Lower lobe of right lung (tissue), 2 donors: Measurements from ENCODE around the gene UQCC3. TPM values are rescaled to one million over a fixed set of nuclear protein-coding genes. Genes with fewer than 3 reads are reported as not detected.
"Not testable (repeated sequence)": the region's sequence is repeated elsewhere in the genome, so short reads cannot be mapped to it uniquely, and the experiment has no call there.

Source experiments
- ATAC-seq, 2 donors: fragments of 200-7000 bp; cut with Tn5 transposase; one replicate each; pipeline ENCODE4 v1.9.1; 2020 to 2022; ENCODE audit warnings: mild to moderate bottlenecking in 2 of 2, moderate library complexity in 2 of 2
- DNase-seq: peaks from one replicate; pipeline ENCODE4 v3.0.0-alpha.2; 2020
- H3K27ac ChIP-seq: fragments of 200-600 bp; one replicate; pipeline ENCODE4 v1.8.0; 2022
- H3K27me3 ChIP-seq: fragments of 200-600 bp; one replicate; pipeline ENCODE4 v1.8.0; 2022; ENCODE audit warnings: low read depth
- H3K36me3 ChIP-seq: fragments of 200-600 bp; one replicate; pipeline ENCODE4 v1.8.0; 2022; ENCODE audit warnings: mild to moderate bottlenecking
- H3K4me1 ChIP-seq: fragments of 200-600 bp; one replicate; pipeline ENCODE4 v1.8.0; 2022
- H3K4me3 ChIP-seq: fragments of 200-600 bp; one replicate; pipeline ENCODE4 v1.8.0; 2022; ENCODE audit warnings: mild to moderate bottlenecking
- H3K9me3 ChIP-seq: fragments of 200-600 bp; one replicate; pipeline ENCODE4 v1.8.0; 2022
- CTCF ChIP-seq: fragments of 200-600 bp; IDR thresholded peaks from one replicate; pipeline ENCODE4 v1.8.0; 2022; ENCODE audit warnings: antibody characterized with exemption, mild to moderate bottlenecking
- intact Hi-C: fragments of 100-400 bp; cut with DNase I; formaldehyde crosslinking; loops from one replicate; pipeline ENCODE4 v1.11.0; 2022
- total RNA-seq: library from RNA; stranded (reverse); fragmentation: NEBNext Ultra II Directional; extraction: Animal tissue kit (Norgen Biotek cat#: 25700); gene quantifications from one replicate; pipeline ENCODE4 v1.2.1, GENCODE V29; 2021
- donor health status: DM: no; HTN: yes; CAD: no; lungs with severe emphysema.

Gene UQCC3
- total RNA-seq, 1 donor from 2014 or later: 6.1 TPM

GRCh38 chr11:62648967-62649364 lies 22.5 kb upstream of the UQCC3 start:
- H3K27ac ChIP-seq: no peak overlapping the region
- H3K27me3 ChIP-seq: no peaks in the 10 kb centered on the region
- no peak overlapping the region for H3K4me3 ChIP-seq
- TF ChIP-seq CTCF: no peak
- intact Hi-C loops: no loop called here
- ATAC-seq: no peak
- no peak for DNase-seq
- H3K36me3 ChIP-seq: peaks cover 31% of the 10 kb centered on the region
- H3K4me1 ChIP-seq: peaks cover 44% of the 10 kb centered on the region
- no peaks in the 10 kb centered on the region for H3K9me3 ChIP-seq

GRCh38 chr11:62649486-62649885 lies 22.0 kb upstream of the UQCC3 start:
- H3K4me1 ChIP-seq: peaks cover 43% of the 10 kb centered on the region
- H3K27me3 ChIP-seq: no peaks in the 10 kb centered on the region
- no peak for ATAC-seq
- no peak for TF ChIP-seq CTCF
- DNase-seq: no peak
- peaks cover 26% of the 10 kb centered on the region for H3K36me3 ChIP-seq
- H3K4me3 ChIP-seq: no peak overlapping the region
- intact Hi-C loops: no loop called here
- H3K9me3 ChIP-seq: no peaks in the 10 kb centered on the region
- no peak overlapping the region for H3K27ac ChIP-seq

- H3K4me3 ChIP-seq, intact Hi-C loops, H3K9me3 ChIP-seq, H3K27me3 ChIP-seq, H3K27ac ChIP-seq, DNase-seq, ATAC-seq: not testable (repeated sequence)
- H3K36me3 ChIP-seq: peaks cover 22% of the 10 kb centered on the region
- peaks cover 35% of the 10 kb centered on the region for H3K4me1 ChIP-seq
These were observed 21.2 kb upstream of the UQCC3 start for GRCh38 chr11:62650283-62650682.

GRCh38 chr11:62652161-62653006 lies 19.1 kb upstream of the UQCC3 start:
- ATAC-seq: no peak
- intact Hi-C loops: no loop called here
- no peak for DNase-seq
- peak overlapping the region; percentile 80 for H3K4me3 ChIP-seq
- peak overlapping the region; percentile 91 for H3K27ac ChIP-seq
- H3K27me3 ChIP-seq: no peaks in the 10 kb centered on the region
- no peaks in the 10 kb centered on the region for H3K9me3 ChIP-seq
- H3K36me3 ChIP-seq: peaks cover 22% of the 10 kb centered on the region
- TF ChIP-seq CTCF: no peak
- peaks cover 23% of the 10 kb centered on the region for H3K4me1 ChIP-seq

- Histone ChIP-seq H3K36me3 (peaks cover 6% of the 10 kb centered on the region), H3K27me3 (no peaks in the 10 kb centered on the region), H3K4me3 (no peak overlapping the region), H3K27ac (no peak overlapping the region), H3K9me3 (no peaks in the 10 kb centered on the region), H3K4me1 (peaks cover 21% of the 10 kb centered on the region)
- intact Hi-C loops: no loop called here
- DNase-seq: no peak
- TF ChIP-seq CTCF: no peak
- ATAC-seq: no peak
These were observed 17.2 kb upstream of the UQCC3 start for GRCh38 chr11:62654297-62654696.

- H3K27me3 ChIP-seq: no peaks in the 10 kb centered on the region
- ATAC-seq (no peak), DNase-seq (no peak)
- peaks cover 4% of the 10 kb centered on the region for H3K36me3 ChIP-seq
- TF ChIP-seq CTCF: no peak
- intact Hi-C loops: no loop called here
- no peak overlapping the region for H3K4me3 ChIP-seq
- H3K9me3 ChIP-seq: no peaks in the 10 kb centered on the region
- peaks cover 8% of the 10 kb centered on the region for H3K4me1 ChIP-seq
- no peak overlapping the region for H3K27ac ChIP-seq
These were observed 14.6 kb upstream of the UQCC3 start for GRCh38 chr11:62656796-62657429.
